Measurements from ENCODE around the gene EXOC3L4. TPM values are rescaled to one million over a fixed set of nuclear protein-coding genes. Genes with fewer than 3 reads are reported as not detected.

EXOC3L4 gene
- total and polyA plus RNA-seq, 9 of the 15 experiments (the other 6 are each of a cell fraction or from before 2014, with no cell fraction given) = 0.10 to 6.7 (median 0.98) TPM; not detected in 1

- no peaks in the 10 kb centered on the region for H3K9me1 ChIP-seq (ENCODE audit: control insufficient read depth, insufficient read depth, low read length)
- WGBS (ENCODE audit: insufficient coverage, low coverage, missing lambda C conversion rate) = 49% methylated on average over 4 of the region's 11 CpGs
- peak; percentile 70 for FAIRE-seq
- H3K4me3 ChIP-seq = no peak overlapping the region
- peak overlapping the region; percentile 41; the same call in 1 of the 3 replicates for H3K27ac ChIP-seq (ENCODE audit: extremely low read depth, low read depth, low read length)
- no peaks in the 10 kb centered on the region for H3K36me3 ChIP-seq (ENCODE audit: control insufficient read depth, insufficient read depth, low read length)
- H3K27me3 ChIP-seq (ENCODE audit: control insufficient read depth in 2 of 2, insufficient read depth in 2 of 2, low read length in 2 of 2) = no peaks in the 10 kb centered on the region
- H3K9me3 ChIP-seq (replicated peaks; ENCODE audit: control insufficient read depth, insufficient read depth, low read depth, low read length) = no peaks in the 10 kb centered on the region
- no peaks in the 10 kb centered on the region; the same call in 1 of the 3 replicates for H3K79me2 ChIP-seq (ENCODE audit: control insufficient read depth, insufficient read depth, low read length)
- POLR2A ChIA-PET = interaction anchor here (0.6 to 1.1 kb wide), 3 partner anchors 29 to 447 kb away, joined by 3 to 6 read pairs (median 4); no protein-coding TSS in a partner anchor
- peaks cover 56 to 88% of the 10 kb centered on the region in 2 experiments for H3K4me1 ChIP-seq (replicated peaks in 1 of 2; ENCODE audit: control insufficient read depth in 2 of 2, insufficient read depth in 2 of 2, low read length in 2 of 2)
- intact Hi-C loops (cut with micrococcal nuclease) (no loop called here), in situ Hi-C loops (cut with MboI) (no loop called here)
- no peak for TF ChIP-seq ZNF764 (CRISPR knock-in tag; IDR thresholded peaks at IDR 0.05; ENCODE audit: low read depth)
- peak; percentile 55 for TF ChIP-seq BHLHE40 (IDR thresholded peaks at IDR 0.05; ENCODE audit: low read length)
- DNase-seq (ENCODE audit: extremely low read depth in 1 of 4, low spot score in 3 of 4) = peak in 1 of 4 experiments; percentile 51
- no peak overlapping the region for H3K4me2 ChIP-seq (ENCODE audit: insufficient read depth, low read length)
- H4K20me1 ChIP-seq (replicated peaks; ENCODE audit: control insufficient read depth, insufficient read depth, low read length) = no peaks in the 10 kb centered on the region
- CTCF ChIA-PET (ENCODE audit: low intra/inter-chr PET ratio) = no interaction called here
- H2AFZ ChIP-seq (ENCODE audit: low read depth, low read length) = no peak overlapping the region
- peak overlapping the region in 1 of 2 experiments; percentile 87; a peak in 3 of 4 replicates for H3K9ac ChIP-seq (ENCODE audit: insufficient read depth in 1 of 2, low read depth in 2 of 2, low read length in 2 of 2)
- peak; percentile 13; the same call in 2 of the 3 replicates for ATAC-seq
- BruUV-seq (replicated peaks) = no TSS peak
Observed at GRCh38 chr14:103112400-103113243, 18.1 kb downstream of the EXOC3L4 start.

GRCh38 chr14:103113303-103113702 is 18.8 kb downstream of the EXOC3L4 start:
- in situ Hi-C loops (cut with MboI) (no loop called here), intact Hi-C loops (cut with micrococcal nuclease) (no loop called here)
- Histone ChIP-seq H3K79me2 (ENCODE audit: control insufficient read depth, insufficient read depth, low read length) (no peaks in the 10 kb centered on the region; the same call in 1 of the 3 replicates), H3K9ac (ENCODE audit: insufficient read depth in 1 of 2, low read depth in 2 of 2, low read length in 2 of 2) (peak overlapping the region in 1 of 2 experiments; percentile 87; a peak in 3 of 4 replicates), H3K36me3 (ENCODE audit: control insufficient read depth, insufficient read depth, low read length) (no peaks in the 10 kb centered on the region), H3K27ac (ENCODE audit: extremely low read depth, low read depth, low read length) (peak overlapping the region; percentile 41; the same call in 1 of the 3 replicates), H3K27me3 (ENCODE audit: control insufficient read depth in 2 of 2, insufficient read depth in 2 of 2, low read length in 2 of 2) (no peaks in the 10 kb centered on the region), H3K9me3 (replicated peaks; ENCODE audit: control insufficient read depth, insufficient read depth, low read depth, low read length) (no peaks in the 10 kb centered on the region), H2AFZ (ENCODE audit: low read depth, low read length) (no peak overlapping the region), H3K9me1 (ENCODE audit: control insufficient read depth, insufficient read depth, low read length) (no peaks in the 10 kb centered on the region), H4K20me1 (replicated peaks; ENCODE audit: control insufficient read depth, insufficient read depth, low read length) (no peaks in the 10 kb centered on the region), H3K4me3 (no peak overlapping the region), H3K4me2 (ENCODE audit: insufficient read depth, low read length) (no peak overlapping the region), H3K4me1 (replicated peaks in 1 of 2; ENCODE audit: control insufficient read depth in 2 of 2, insufficient read depth in 2 of 2, low read length in 2 of 2) (peaks cover 53 to 85% of the 10 kb centered on the region in 2 experiments)
- BruUV-seq (replicated peaks) = no TSS peak
- FAIRE-seq (no peak), ATAC-seq (no peak), DNase-seq (ENCODE audit: extremely low read depth in 1 of 4, low spot score in 3 of 4) (no peak)
- CTCF ChIA-PET (ENCODE audit: low intra/inter-chr PET ratio) = no interaction called here
- WGBS (ENCODE audit: insufficient coverage, low coverage, missing lambda C conversion rate) = 55% methylated on average over 1 of the region's 5 CpGs
- POLR2A ChIA-PET = interaction anchor here (0.6 to 1.1 kb wide), 3 partner anchors 29 to 447 kb away, joined by 3 to 6 read pairs (median 4); no protein-coding TSS in a partner anchor
